Measurements from ENCODE around the gene RPLP1. TPM values are rescaled to one million over a fixed set of nuclear protein-coding genes. Genes with fewer than 3 reads are reported as not detected.

The RPLP1 gene
- polyA plus RNA-seq, 1 experiment, result 722 TPM

GRCh38 chr15:69474291-69474690 lies 21.7 kb downstream of the RPLP1 start:
- peaks cover 6% of the 10 kb centered on the region for H3K27me3 ChIP-seq (ENCODE audit: control insufficient read depth, insufficient read depth, low read length)
- ChIA-PET POLR2A (no interaction called here), CTCF (interaction anchor here (0.9 to 4.6 kb wide), 2 partner anchors 12 to 416 kb away, joined by 3 to 22 read pairs; no protein-coding TSS in a partner anchor)

GRCh38 chr15:69474846-69475455 lies 22.3 kb downstream of the RPLP1 start:
- ChIA-PET POLR2A (interaction anchor here (0.7 to 0.9 kb wide), 2 partner anchors 623 to 923 kb away, joined by 3 to 4 read pairs; no protein-coding TSS in a partner anchor), CTCF (interaction anchor here (0.6 to 4.6 kb wide), 9 partner anchors 7 to 1359 kb away, joined by 3 to 22 read pairs (median 3); no protein-coding TSS in a partner anchor)
- DNase-seq (ENCODE audit: low read depth, low spot score), result no peak
- Histone ChIP-seq H3K27ac (ENCODE audit: low read depth, low read length) (no peak overlapping the region), H3K4me3 (ENCODE audit: low read depth, low read length) (no peak overlapping the region), H3K9me3 (ENCODE audit: control insufficient read depth, insufficient read depth, low read length) (no peaks in the 10 kb centered on the region; the same call in 1 of the 2 replicates), H3K27me3 (ENCODE audit: control insufficient read depth, insufficient read depth, low read length) (peaks cover 10% of the 10 kb centered on the region)
- TF ChIP-seq CTCF (IDR thresholded peaks at IDR 0.05; ENCODE audit: low read depth, low read length), result peak; percentile 40

More at GRCh38 chr15:69474291-69474690, 21.7 kb downstream of the RPLP1 start:
- no peak for DNase-seq (ENCODE audit: low read depth, low spot score)
- H3K4me3 ChIP-seq (ENCODE audit: low read depth, low read length), result no peak overlapping the region
- H3K9me3 ChIP-seq (ENCODE audit: control insufficient read depth, insufficient read depth, low read length), result no peaks in the 10 kb centered on the region
- no peak for TF ChIP-seq CTCF (IDR thresholded peaks at IDR 0.05; ENCODE audit: low read depth, low read length)
- no peak overlapping the region for H3K27ac ChIP-seq (ENCODE audit: low read depth, low read length)

- Histone ChIP-seq H3K4me3 (ENCODE audit: low read depth, low read length) (no peak overlapping the region), H3K27me3 (ENCODE audit: control insufficient read depth, insufficient read depth, low read length) (peaks cover 14% of the 10 kb centered on the region), H3K27ac (ENCODE audit: low read depth, low read length) (no peak overlapping the region), H3K9me3 (ENCODE audit: control insufficient read depth, insufficient read depth, low read length) (no peaks in the 10 kb centered on the region; the same call in 1 of the 2 replicates)
- ChIA-PET CTCF (interaction anchor here (0.7 to 4.6 kb wide), 16 partner anchors 8 to 1358 kb away, joined by 3 to 22 read pairs (median 3); no protein-coding TSS in a partner anchor), POLR2A (interaction anchor here (0.7 kb wide), 1 partner anchor 922 kb away, joined by 3 read pairs; no protein-coding TSS in a partner anchor)
- TF ChIP-seq CTCF (IDR thresholded peaks at IDR 0.05; ENCODE audit: low read depth, low read length), result peak; percentile 99
- DNase-seq (ENCODE audit: low read depth, low spot score), result no peak
Measured at GRCh38 chr15:69475769-69476358, 23.2 kb downstream of the RPLP1 start.

- no peak overlapping the region for H3K27ac ChIP-seq (ENCODE audit: low read depth, low read length)
- no peak for DNase-seq (ENCODE audit: low read depth, low spot score)
- H3K27me3 ChIP-seq (ENCODE audit: control insufficient read depth, insufficient read depth, low read length), result peaks cover 14% of the 10 kb centered on the region
- TF ChIP-seq CTCF (IDR thresholded peaks at IDR 0.05; ENCODE audit: low read depth, low read length), result no peak
- H3K4me3 ChIP-seq (ENCODE audit: low read depth, low read length), result no peak overlapping the region
- ChIA-PET CTCF (interaction anchor here (0.7 to 4.6 kb wide), 20 partner anchors 8 to 1280 kb away, joined by 3 to 25 read pairs (median 4); no protein-coding TSS in a partner anchor), POLR2A (no interaction called here)
- H3K9me3 ChIP-seq (ENCODE audit: control insufficient read depth, insufficient read depth, low read length), result no peaks in the 10 kb centered on the region; the same call in 1 of the 2 replicates
Measured at GRCh38 chr15:69476704-69477473, 24.3 kb downstream of the RPLP1 start.
